OCI-LY7 (cell line): ENCODE measurements around the gene ADARB2. TPM values are rescaled to one million over a fixed set of nuclear protein-coding genes. Genes with fewer than 3 reads are reported as not detected.

ENCODE experiments used
- BruUV-seq: library from RNA; stranded (reverse); fragments of 400-500 nt; replicated peaks from 2 replicates; lab custom pipeline; 2021; lab: Mats Ljungman, UMichigan
- CTCF ChIA-PET: fragments of 300-600 bp; sonication (Branson Sonifier 250); formaldehyde crosslinking; loops from one replicate; lab custom pipeline; 2022; ENCODE audit warnings: antibody characterized with exemption; ENCODE audit not compliant: unreplicated experiment; lab: Charles Lee
- POLR2A ChIA-PET: fragments of 300-600 bp; sonication (Branson Sonifier 250); formaldehyde crosslinking; loops from one replicate; lab custom pipeline; 2022; ENCODE audit warnings: antibody characterized with exemption; lab: Charles Lee
- DNase-seq: peaks from one replicate; pipeline ENCODE4 v3.0.0-alpha.2; 2015; ENCODE audit warnings: low spot score
- H2AFZ ChIP-seq: fragments of 200-600 bp; sonication (generic), shearing (Covaris generic); 2 replicates; pipeline ENCODE4 v1.6.1; 2014; ENCODE audit warnings: mild to moderate bottlenecking, antibody characterized with exemption, low read length, moderate library complexity
- H3K27ac ChIP-seq: fragments of 200-600 bp; sonication (generic); 2 replicates; pipeline ENCODE4 v1.5.1; 2014; ENCODE audit warnings: mixed run types, low read depth, mild to moderate bottlenecking, moderate library complexity, low read length, inconsistent platforms; ENCODE audit not compliant: poor library complexity, severe bottlenecking
- H3K36me3 ChIP-seq: fragments of 200-600 bp; sonication (generic); 2 replicates; pipeline ENCODE4 v1.6.1; 2014; ENCODE audit warnings: mild to moderate bottlenecking, antibody characterized with exemption, low read length, moderate library complexity, mixed read lengths; ENCODE audit not compliant: insufficient read depth
- H3K4me1 ChIP-seq: fragments of 200-600 bp; sonication (generic); 2 replicates; pipeline ENCODE4 v1.5.1; 2014; ENCODE audit warnings: mild to moderate bottlenecking, low read length; ENCODE audit not compliant: insufficient read depth, poor library complexity, severe bottlenecking
- H3K4me2 ChIP-seq: fragments of 200-600 bp; sonication (generic); 2 replicates; pipeline ENCODE4 v1.6.1; 2014; ENCODE audit warnings: mild to moderate bottlenecking, low read length
- H3K4me3 ChIP-seq: fragments of 200-600 bp; sonication (generic); 2 replicates; pipeline ENCODE4 v1.5.1; 2014; ENCODE audit warnings: mild to moderate bottlenecking, low read depth, low read length; ENCODE audit not compliant: poor library complexity, severe bottlenecking
- H3K79me2 ChIP-seq: fragments of 200-600 bp; sonication (generic); 2 replicates; pipeline ENCODE4 v1.6.1; 2016; ENCODE audit warnings: low read depth, mild to moderate bottlenecking, low read length, moderate library complexity, mixed read lengths; ENCODE audit not compliant: insufficient read depth
- H3K9me2 ChIP-seq: fragments of 200-600 bp; sonication (generic); 2 replicates; pipeline ENCODE4 v1.6.1; 2016; ENCODE audit warnings: mild to moderate bottlenecking, low read length, mixed read lengths; ENCODE audit not compliant: insufficient read depth
- H3K9me3 ChIP-seq: fragments of 200-600 bp; sonication (generic); 2 replicates; pipeline ENCODE4 v1.6.1; 2014; ENCODE audit warnings: mild to moderate bottlenecking, mixed run types, low read length, mixed read lengths
- H4K20me1 ChIP-seq: fragments of 200-600 bp; sonication (generic); 2 replicates; pipeline ENCODE4 v1.6.1; 2014; ENCODE audit warnings: mild to moderate bottlenecking, antibody characterized with exemption, low read length, moderate library complexity, mixed read lengths; ENCODE audit not compliant: insufficient read depth
- EZH2phosphoT487 ChIP-seq: fragments of 200-600 bp; sonication (generic); IDR thresholded peaks from 2 replicates; pipeline ENCODE4 v1.6.1; 2018; ENCODE audit warnings: low read depth, borderline replicate concordance, mild to moderate bottlenecking, mixed run types, antibody characterized with exemption, low read length, moderate library complexity, mixed read lengths
- intact Hi-C: fragments of 100-400 bp; cut with micrococcal nuclease; formaldehyde crosslinking; loops from one replicate; pipeline ENCODE4 v1.10.0; 2022; ENCODE audit not compliant: unreplicated experiment
- total RNA-seq, 2 experiments: library from RNA; depleted of rRNA in 1 of 2; stranded (reverse); fragments of >200 nt in 1 of 2; shearing (Covaris generic) in 1 of 2; gene quantifications; 2 replicates each; pipeline ENCODE4 v1.2.3, GENCODE V29; 2014 to 2022
- TF ChIP-seq, protein P1 (sequence below): fragments of 200-600 bp; sonication (generic); conservative IDR thresholded peaks from 2 replicates; pipeline ENCODE4 v1.5.1; 2014; ENCODE audit warnings: mild to moderate bottlenecking, antibody characterized with exemption, low read length, moderate library complexity, mixed read lengths

ADARB2 gene
- total RNA-seq, 2 experiments from 2014 or later, result 0.03 TPM; not detected in 1

DNA sequence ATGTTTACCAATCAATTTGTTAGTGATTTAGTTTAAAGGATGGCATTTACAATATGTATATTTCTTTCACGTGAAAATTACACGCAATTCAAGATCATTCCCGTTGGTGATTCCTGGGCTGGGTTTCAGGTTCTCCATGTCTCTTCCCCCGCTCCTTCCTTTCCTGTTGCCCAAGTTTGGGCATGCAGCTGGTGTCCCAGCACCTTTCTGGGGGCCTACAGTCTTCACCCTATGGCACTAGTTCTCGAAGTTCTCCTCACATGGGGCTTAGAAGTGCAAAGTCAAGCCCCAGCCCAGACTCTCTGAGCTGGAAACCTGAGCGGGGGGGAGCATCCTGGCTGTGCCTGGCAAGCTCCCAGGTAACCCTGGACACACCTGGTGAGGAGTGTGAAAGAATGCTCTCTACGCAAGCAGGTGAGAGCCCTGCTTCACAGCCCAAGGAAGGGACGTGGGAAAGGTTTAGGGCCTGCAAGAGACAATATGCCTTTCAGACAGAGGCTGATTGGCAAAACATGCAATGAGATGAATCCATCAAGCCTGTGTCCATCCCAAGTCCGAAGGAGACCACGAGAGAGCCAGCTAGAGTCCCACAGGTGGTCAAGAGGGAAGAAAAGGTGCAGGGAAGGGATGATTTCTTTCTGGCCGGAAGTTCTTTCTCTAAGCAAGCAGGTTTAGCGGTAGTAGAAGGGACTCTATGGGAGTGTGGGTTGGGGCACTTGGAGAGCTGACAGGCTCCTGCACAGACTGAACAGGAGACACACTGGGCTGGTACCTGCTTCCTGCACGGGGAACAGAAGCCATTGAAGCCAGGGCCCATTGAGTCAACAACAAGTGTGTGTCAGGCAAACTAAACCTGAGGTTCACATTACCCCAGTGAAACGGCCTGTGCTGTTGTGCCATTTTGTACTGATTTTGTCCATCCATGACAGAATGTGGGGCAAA is 131.1 kb downstream of the ADARB2 start:
- Histone ChIP-seq H3K79me2 (no peaks in the 10 kb centered on the region), H3K4me1 (no peaks in the 10 kb centered on the region), H4K20me1 (no peaks in the 10 kb centered on the region), H3K4me2 (no peak overlapping the region), H3K27ac (no peak overlapping the region), H3K36me3 (no peaks in the 10 kb centered on the region), H3K4me3 (no peak overlapping the region), H3K9me3 (no peaks in the 10 kb centered on the region), H2AFZ (no peak overlapping the region), H3K9me2 (no peaks in the 10 kb centered on the region)
- TF ChIP-seq, protein P1, sequence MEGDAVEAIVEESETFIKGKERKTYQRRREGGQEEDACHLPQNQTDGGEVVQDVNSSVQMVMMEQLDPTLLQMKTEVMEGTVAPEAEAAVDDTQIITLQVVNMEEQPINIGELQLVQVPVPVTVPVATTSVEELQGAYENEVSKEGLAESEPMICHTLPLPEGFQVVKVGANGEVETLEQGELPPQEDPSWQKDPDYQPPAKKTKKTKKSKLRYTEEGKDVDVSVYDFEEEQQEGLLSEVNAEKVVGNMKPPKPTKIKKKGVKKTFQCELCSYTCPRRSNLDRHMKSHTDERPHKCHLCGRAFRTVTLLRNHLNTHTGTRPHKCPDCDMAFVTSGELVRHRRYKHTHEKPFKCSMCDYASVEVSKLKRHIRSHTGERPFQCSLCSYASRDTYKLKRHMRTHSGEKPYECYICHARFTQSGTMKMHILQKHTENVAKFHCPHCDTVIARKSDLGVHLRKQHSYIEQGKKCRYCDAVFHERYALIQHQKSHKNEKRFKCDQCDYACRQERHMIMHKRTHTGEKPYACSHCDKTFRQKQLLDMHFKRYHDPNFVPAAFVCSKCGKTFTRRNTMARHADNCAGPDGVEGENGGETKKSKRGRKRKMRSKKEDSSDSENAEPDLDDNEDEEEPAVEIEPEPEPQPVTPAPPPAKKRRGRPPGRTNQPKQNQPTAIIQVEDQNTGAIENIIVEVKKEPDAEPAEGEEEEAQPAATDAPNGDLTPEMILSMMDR, result no peak
- TF ChIP-seq EZH2phosphoT487, result no peak
- POLR2A ChIA-PET, result no interaction called here
- no peak for DNase-seq
- no TSS peak for BruUV-seq
- intact Hi-C loops, result no loop called here
- CTCF ChIA-PET, result no interaction called here

DNA sequence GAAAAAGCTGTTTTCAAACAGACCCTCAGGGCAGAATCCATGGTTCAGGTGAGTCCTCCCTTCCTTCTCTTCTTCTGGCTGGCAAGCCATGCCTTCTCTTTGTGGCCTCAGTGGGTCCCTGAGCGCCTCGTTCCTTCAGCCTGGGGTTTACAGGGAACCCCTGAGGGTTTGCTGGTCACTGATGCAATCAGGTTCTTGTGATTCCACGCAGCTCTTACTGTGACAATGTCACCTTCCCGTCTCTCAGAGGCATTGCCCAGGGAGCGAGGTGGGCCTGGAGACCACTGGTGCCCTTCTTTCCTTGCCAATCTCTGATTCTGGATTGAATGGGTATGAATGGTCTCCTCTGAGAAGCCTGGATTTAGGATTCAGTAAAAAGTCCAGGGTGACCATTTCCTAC is 132.2 kb downstream of the ADARB2 start:
- no peaks in the 10 kb centered on the region for H3K79me2 ChIP-seq
- H4K20me1 ChIP-seq, result no peaks in the 10 kb centered on the region
- ChIA-PET CTCF (no interaction called here), POLR2A (no interaction called here)
- DNase-seq, result no peak
- H3K4me3 ChIP-seq, result no peak overlapping the region
- H3K36me3 ChIP-seq, result no peaks in the 10 kb centered on the region
- no peak overlapping the region for H2AFZ ChIP-seq
- H3K9me2 ChIP-seq, result no peaks in the 10 kb centered on the region
- no peak overlapping the region for H3K27ac ChIP-seq
- no peak overlapping the region for H3K4me2 ChIP-seq
- TF ChIP-seq, protein P1, result no peak
- no peak for TF ChIP-seq EZH2phosphoT487
- no peaks in the 10 kb centered on the region for H3K4me1 ChIP-seq
- no TSS peak for BruUV-seq
- H3K9me3 ChIP-seq, result no peaks in the 10 kb centered on the region
- intact Hi-C loops, result no loop called here

DNA sequence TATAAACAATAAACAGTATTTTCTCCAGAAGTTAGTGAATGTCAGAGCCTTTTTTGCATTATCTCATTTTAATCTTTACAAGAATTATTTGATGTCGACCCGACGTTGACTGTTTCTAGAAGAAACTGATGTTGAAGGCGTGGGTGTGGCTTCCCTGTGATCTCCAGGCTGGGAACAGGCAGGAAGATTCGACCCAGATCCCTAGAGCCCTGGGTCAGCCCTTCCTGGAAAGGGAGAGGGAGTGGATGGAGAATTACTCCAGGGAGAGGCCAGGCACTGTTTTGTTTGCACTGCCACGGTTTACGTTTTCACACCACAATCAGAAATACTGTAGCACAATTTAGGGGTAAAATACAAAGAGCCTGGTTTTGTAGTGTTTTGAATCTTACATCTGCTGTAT is 133.1 kb downstream of the ADARB2 start:
- intact Hi-C loops, result no loop called here

More for the DNA sequence above, 133.1 kb downstream of the ADARB2 start:
- no peak for DNase-seq
- no peaks in the 10 kb centered on the region for H3K79me2 ChIP-seq
- no peak overlapping the region for H3K27ac ChIP-seq
- no peak overlapping the region for H3K4me3 ChIP-seq
- no peak overlapping the region for H3K4me2 ChIP-seq
- H2AFZ ChIP-seq, result no peak overlapping the region
- TF ChIP-seq, protein P1, result no peak
- no peak for TF ChIP-seq EZH2phosphoT487
- no peaks in the 10 kb centered on the region for H4K20me1 ChIP-seq
- no TSS peak for BruUV-seq
- H3K4me1 ChIP-seq, result no peaks in the 10 kb centered on the region
- ChIA-PET CTCF (no interaction called here), POLR2A (no interaction called here)
- no peaks in the 10 kb centered on the region for H3K36me3 ChIP-seq
- H3K9me3 ChIP-seq, result no peaks in the 10 kb centered on the region
- H3K9me2 ChIP-seq, result no peaks in the 10 kb centered on the region
